ENCODE results near the gene NDUFAF2.
"Not testable (repeated sequence)": the region's sequence is repeated elsewhere in the genome, so short reads cannot be mapped to it uniquely, and the experiment has no call there.

The NDUFAF2 gene

GRCh38 chr5:61182449-61182848 lies 237.4 kb downstream of the NDUFAF2 start:
- DNase-seq = no peak

DNA sequence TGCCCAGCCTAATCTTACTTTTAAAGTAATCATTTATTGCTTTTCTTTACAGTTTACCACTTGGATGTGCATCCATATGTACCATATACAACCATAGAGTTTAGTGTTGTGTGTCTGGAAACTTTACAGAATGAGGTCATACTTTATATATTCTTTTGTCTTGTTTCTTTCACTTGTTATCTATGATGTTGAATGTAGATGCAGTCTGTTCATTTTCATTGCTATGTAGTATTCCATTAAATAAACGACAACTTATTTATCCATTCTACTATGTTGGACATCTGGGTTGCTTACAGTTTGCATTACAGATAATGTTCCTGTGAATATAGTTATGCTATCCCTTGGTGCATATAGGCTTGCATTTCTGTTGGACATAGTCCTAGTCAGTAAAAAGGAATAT lies 238.5 kb downstream of the NDUFAF2 start:
- no peak for DNase-seq

GRCh38 chr5:61184708-61185107 lies 239.7 kb downstream of the NDUFAF2 start:
- DNase-seq = no peak

- no peak for DNase-seq
Observed at GRCh38 chr5:61186634-61187033, 241.6 kb downstream of the NDUFAF2 start.

- not testable (repeated sequence) for DNase-seq
Observed at GRCh38 chr5:61187352-61187751, 242.3 kb downstream of the NDUFAF2 start.

DNA sequence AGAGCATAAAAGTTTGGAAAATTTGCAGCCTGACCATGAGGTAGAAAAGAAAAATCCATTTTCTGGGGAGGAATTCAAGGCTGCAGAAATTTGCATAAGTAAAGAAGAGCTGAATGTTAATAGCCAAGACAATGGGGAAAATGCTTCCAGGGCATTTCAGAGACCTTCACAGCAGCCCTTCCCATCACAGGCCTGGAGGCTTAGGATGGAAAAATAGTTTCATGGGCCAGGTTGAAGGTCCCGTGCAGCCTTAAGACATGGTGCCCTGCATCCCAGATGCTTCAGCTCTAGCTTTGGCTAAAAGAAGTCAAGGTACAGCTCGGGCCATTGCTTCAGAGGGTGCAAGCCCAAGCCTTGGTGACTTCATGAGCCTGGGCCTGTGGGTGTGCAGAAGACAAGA lies 242.8 kb downstream of the NDUFAF2 start:
- not testable (repeated sequence) for DNase-seq

- no peak for DNase-seq
Observed at GRCh38 chr5:61198606-61199005, 253.6 kb downstream of the NDUFAF2 start.

- DNase-seq = no peak
Observed at GRCh38 chr5:61200582-61201155, 255.7 kb downstream of the NDUFAF2 start.

- DNase-seq = no peak
Observed at GRCh38 chr5:61202213-61202612, 257.2 kb downstream of the NDUFAF2 start.
